Fibroblast of lung (primary cell): ENCODE data around the gene CLDN18. TPM values are rescaled to one million over a fixed set of nuclear protein-coding genes. Genes with fewer than 3 reads are reported as not detected.

ENCODE experiments used
- DNase-seq, 2 donors: peaks; one replicate each; pipeline versions ENCODE4 v3.0.0 to v3.0.0-alpha.2; 2010; ENCODE audit warnings: low read depth in 2 of 2
- H2AFZ ChIP-seq: 2 replicates; pipeline ENCODE4 v1.5.1; 2012; ENCODE audit warnings: low read length, control low read depth, inconsistent platforms
- H3K27ac ChIP-seq: 2 replicates; pipeline ENCODE4 v1.5.1; 2011; ENCODE audit warnings: low read length, control low read depth; ENCODE audit not compliant: insufficient read depth
- H3K27me3 ChIP-seq: 2 replicates; pipeline ENCODE4 v1.5.1; 2011; ENCODE audit warnings: mild to moderate bottlenecking, low read length; ENCODE audit not compliant: control insufficient read depth, insufficient read depth
- H3K36me3 ChIP-seq: 2 replicates; pipeline ENCODE4 v1.5.1; 2011; ENCODE audit warnings: low read length; ENCODE audit not compliant: control insufficient read depth, insufficient read depth
- H3K4me1 ChIP-seq: 2 replicates; pipeline ENCODE4 v1.5.1; 2011; ENCODE audit warnings: low read length; ENCODE audit not compliant: control insufficient read depth, insufficient read depth; ENCODE audit errors: extremely low read depth
- H3K4me2 ChIP-seq: 2 replicates; pipeline ENCODE4 v1.5.1; 2011; ENCODE audit warnings: low read length, control low read depth; ENCODE audit not compliant: insufficient read depth; ENCODE audit errors: extremely low read depth
- H3K4me3 ChIP-seq, 4 experiments: fragments of 200-600 bp in 1 of 4; sonication (generic) in 1 of 4; replicated peaks in 1 of 4; 2 replicates each; pipeline ENCODE4 v1.5.1; 2011 to 2016; ENCODE audit warnings: low read length in 4 of 4, low read depth in 3 of 4, mild to moderate bottlenecking in 3 of 4, control low read depth in 2 of 4, inconsistent platforms in 1 of 4, mixed read lengths in 1 of 4; ENCODE audit not compliant: insufficient read depth in 1 of 4; ENCODE audit errors: control extremely low read depth in 1 of 4
- H3K79me2 ChIP-seq: 2 replicates; pipeline ENCODE4 v1.5.1; 2012; ENCODE audit warnings: mild to moderate bottlenecking, low read length, inconsistent platforms; ENCODE audit not compliant: control insufficient read depth, insufficient read depth
- H3K9ac ChIP-seq: 2 replicates; pipeline ENCODE4 v1.5.1; 2011; ENCODE audit warnings: mild to moderate bottlenecking, low read length, control low read depth; ENCODE audit not compliant: insufficient read depth
- H3K9me3 ChIP-seq: 2 replicates; pipeline ENCODE4 v1.5.1; 2012; ENCODE audit warnings: low read depth, low read length; ENCODE audit not compliant: control insufficient read depth, insufficient read depth
- H4K20me1 ChIP-seq: 2 replicates; pipeline ENCODE4 v1.5.1; 2011; ENCODE audit warnings: low read length; ENCODE audit not compliant: control insufficient read depth, insufficient read depth; ENCODE audit errors: extremely low read depth
- CTCF ChIP-seq, 2 donors: IDR thresholded peaks in 1 of 2; conservative IDR thresholded peaks in 1 of 2; 1 replicate in 1 of 2; 2 replicates in 1 of 2; pipeline ENCODE4 v1.5.1; 2011 to 2012; ENCODE audit warnings: low read length in 2 of 2, control low read depth in 1 of 2, inconsistent platforms in 1 of 2, low read depth in 1 of 2, mild to moderate bottlenecking in 1 of 2
- EZH2 ChIP-seq: IDR thresholded peaks from 2 replicates; pipeline ENCODE4 v1.5.1; 2012; ENCODE audit warnings: low read length, control low read depth, mild to moderate bottlenecking; ENCODE audit errors: missing control alignments
- polyA plus RNA-seq, 2 donors: library from polyadenylated mRNA; depleted of rRNA in 1 of 2; stranded (reverse) in 1 of 2; unstranded in 1 of 2; fragments of >200 nt; gene quantifications; 2 replicates each; pipeline ENCODE4 v1.2.1, GENCODE V29; 2011 to 2012; ENCODE audit warnings: missing spikeins in 1 of 2
- total RNA-seq: library from RNA; depleted of rRNA; stranded (reverse); fragments of >200 nt; gene quantifications from 2 replicates; pipeline ENCODE4 v1.2.1, GENCODE V29; 2014

Gene CLDN18
- total and polyA plus RNA-seq, 2 donors (not counting 1 experiment from before 2014, with no cell fraction given) = not detected

GRCh38 chr3:138062626-138063025 lies 52.7 kb downstream of the CLDN18 start:
- peaks cover 8% of the 10 kb centered on the region for H3K36me3 ChIP-seq
- no peak overlapping the region for H3K4me2 ChIP-seq
- H3K4me1 ChIP-seq = peaks cover 4% of the 10 kb centered on the region
- H3K9me3 ChIP-seq = no peaks in the 10 kb centered on the region
- peak; percentile 44 to 70 for DNase-seq
- no peak overlapping the region for H2AFZ ChIP-seq
- H3K27ac ChIP-seq = no peak overlapping the region
- no peaks in the 10 kb centered on the region for H4K20me1 ChIP-seq
- H3K9ac ChIP-seq = no peak overlapping the region
- H3K27me3 ChIP-seq = no peaks in the 10 kb centered on the region
- no peaks in the 10 kb centered on the region for H3K79me2 ChIP-seq
- TF ChIP-seq CTCF (conservative IDR thresholded peaks at IDR 0.05 in 1 of 2, IDR thresholded peaks at IDR 0.05 in 1 of 2; ENCODE audit: low read depth in 1 of 2, low read length in 2 of 2) (no peak), EZH2 (no peak)
- H3K4me3 ChIP-seq = no peak overlapping the region

GRCh38 chr3:138063416-138063815 lies 53.5 kb downstream of the CLDN18 start:
- H3K4me2 ChIP-seq = no peak overlapping the region
- no peak overlapping the region for H3K4me3 ChIP-seq
- no peak for TF ChIP-seq EZH2
- no peak for TF ChIP-seq CTCF (conservative IDR thresholded peaks at IDR 0.05 in 1 of 2, IDR thresholded peaks at IDR 0.05 in 1 of 2; ENCODE audit: low read depth in 1 of 2, low read length in 2 of 2)
- DNase-seq = no peak
- H3K79me2 ChIP-seq = no peaks in the 10 kb centered on the region
- H2AFZ ChIP-seq = no peak overlapping the region
- no peaks in the 10 kb centered on the region for H3K27me3 ChIP-seq
- H3K36me3 ChIP-seq = peaks cover 8% of the 10 kb centered on the region
- no peak overlapping the region for H3K27ac ChIP-seq
- H3K9ac ChIP-seq = no peak overlapping the region
- H3K4me1 ChIP-seq = peaks cover 4% of the 10 kb centered on the region
- no peaks in the 10 kb centered on the region for H4K20me1 ChIP-seq
- H3K9me3 ChIP-seq = no peaks in the 10 kb centered on the region

GRCh38 chr3:138065949-138066348 lies 56.0 kb downstream of the CLDN18 start:
- H3K4me1 ChIP-seq = peaks cover 4% of the 10 kb centered on the region
- H3K9me3 ChIP-seq = no peaks in the 10 kb centered on the region
- no peak overlapping the region for H3K4me3 ChIP-seq
- no peak overlapping the region for H2AFZ ChIP-seq
- no peaks in the 10 kb centered on the region for H3K27me3 ChIP-seq
- no peak overlapping the region for H3K9ac ChIP-seq
- TF ChIP-seq EZH2 = no peak
- TF ChIP-seq CTCF (conservative IDR thresholded peaks at IDR 0.05 in 1 of 2, IDR thresholded peaks at IDR 0.05 in 1 of 2; ENCODE audit: low read depth in 1 of 2, low read length in 2 of 2) = no peak
- peaks cover 11% of the 10 kb centered on the region for H3K36me3 ChIP-seq
- no peaks in the 10 kb centered on the region for H3K79me2 ChIP-seq
- no peaks in the 10 kb centered on the region for H4K20me1 ChIP-seq
- H3K4me2 ChIP-seq = no peak overlapping the region
- no peak for DNase-seq
- no peak overlapping the region for H3K27ac ChIP-seq
